WI38 (cell line): ENCODE results near the gene IFNL3.

ENCODE experiments used
- H3K4me3 ChIP-seq: 2 replicates; pipeline ENCODE4 v1.5.1; 2011; ENCODE audit warnings: low read depth, mild to moderate bottlenecking, control low read depth, low read length
- TF ChIP-seq, protein P1 (sequence below): IDR thresholded peaks from 2 replicates; pipeline ENCODE4 v1.5.1; 2012; ENCODE audit warnings: low read depth, mild to moderate bottlenecking, control low read depth, low read length

IFNL3 gene

DNA sequence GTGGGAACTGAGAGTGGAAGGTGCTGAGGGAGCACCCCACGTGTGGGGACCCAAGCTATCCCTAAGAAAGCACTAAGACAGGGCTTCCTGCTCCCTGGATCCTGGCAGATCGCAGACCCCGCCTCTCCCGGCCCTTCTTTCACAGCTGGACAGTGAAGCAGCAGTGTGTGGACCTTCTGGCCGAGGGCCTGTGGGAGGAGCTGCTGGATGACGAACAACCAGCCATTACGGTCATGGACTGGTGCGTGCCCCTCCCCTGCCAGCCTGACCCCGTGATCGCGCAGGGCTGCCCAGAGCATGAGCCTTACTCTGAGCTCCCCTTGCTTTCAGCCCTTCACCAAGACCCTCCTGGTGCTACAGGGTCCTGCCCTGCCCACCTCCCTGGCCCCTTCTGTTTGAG is 45.8 kb downstream of the IFNL3 start:
- TF ChIP-seq, protein P1, sequence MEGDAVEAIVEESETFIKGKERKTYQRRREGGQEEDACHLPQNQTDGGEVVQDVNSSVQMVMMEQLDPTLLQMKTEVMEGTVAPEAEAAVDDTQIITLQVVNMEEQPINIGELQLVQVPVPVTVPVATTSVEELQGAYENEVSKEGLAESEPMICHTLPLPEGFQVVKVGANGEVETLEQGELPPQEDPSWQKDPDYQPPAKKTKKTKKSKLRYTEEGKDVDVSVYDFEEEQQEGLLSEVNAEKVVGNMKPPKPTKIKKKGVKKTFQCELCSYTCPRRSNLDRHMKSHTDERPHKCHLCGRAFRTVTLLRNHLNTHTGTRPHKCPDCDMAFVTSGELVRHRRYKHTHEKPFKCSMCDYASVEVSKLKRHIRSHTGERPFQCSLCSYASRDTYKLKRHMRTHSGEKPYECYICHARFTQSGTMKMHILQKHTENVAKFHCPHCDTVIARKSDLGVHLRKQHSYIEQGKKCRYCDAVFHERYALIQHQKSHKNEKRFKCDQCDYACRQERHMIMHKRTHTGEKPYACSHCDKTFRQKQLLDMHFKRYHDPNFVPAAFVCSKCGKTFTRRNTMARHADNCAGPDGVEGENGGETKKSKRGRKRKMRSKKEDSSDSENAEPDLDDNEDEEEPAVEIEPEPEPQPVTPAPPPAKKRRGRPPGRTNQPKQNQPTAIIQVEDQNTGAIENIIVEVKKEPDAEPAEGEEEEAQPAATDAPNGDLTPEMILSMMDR: no peak
- no peak overlapping the region for H3K4me3 ChIP-seq

DNA sequence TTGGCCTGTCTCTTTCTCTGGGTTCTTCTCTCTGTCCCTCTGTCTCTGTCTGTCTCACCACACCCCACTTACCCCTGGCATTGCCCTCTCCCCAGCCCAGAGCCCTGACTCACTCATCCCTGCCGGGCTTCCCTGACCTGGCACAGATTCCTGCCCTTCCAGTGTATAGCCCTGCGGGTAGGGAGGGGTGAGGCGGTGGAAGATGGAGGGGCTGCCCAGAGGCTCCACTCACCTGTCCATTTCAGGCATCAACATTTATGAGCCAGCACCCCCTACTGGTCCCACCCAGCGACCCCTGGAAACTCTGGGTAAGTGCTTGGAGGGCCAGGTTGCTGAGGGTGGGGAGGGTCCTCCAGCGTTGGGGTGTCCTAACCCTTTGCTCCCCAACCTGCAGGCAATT is 47.0 kb downstream of the IFNL3 start:
- TF ChIP-seq, protein P1: no peak
- no peak overlapping the region for H3K4me3 ChIP-seq

DNA sequence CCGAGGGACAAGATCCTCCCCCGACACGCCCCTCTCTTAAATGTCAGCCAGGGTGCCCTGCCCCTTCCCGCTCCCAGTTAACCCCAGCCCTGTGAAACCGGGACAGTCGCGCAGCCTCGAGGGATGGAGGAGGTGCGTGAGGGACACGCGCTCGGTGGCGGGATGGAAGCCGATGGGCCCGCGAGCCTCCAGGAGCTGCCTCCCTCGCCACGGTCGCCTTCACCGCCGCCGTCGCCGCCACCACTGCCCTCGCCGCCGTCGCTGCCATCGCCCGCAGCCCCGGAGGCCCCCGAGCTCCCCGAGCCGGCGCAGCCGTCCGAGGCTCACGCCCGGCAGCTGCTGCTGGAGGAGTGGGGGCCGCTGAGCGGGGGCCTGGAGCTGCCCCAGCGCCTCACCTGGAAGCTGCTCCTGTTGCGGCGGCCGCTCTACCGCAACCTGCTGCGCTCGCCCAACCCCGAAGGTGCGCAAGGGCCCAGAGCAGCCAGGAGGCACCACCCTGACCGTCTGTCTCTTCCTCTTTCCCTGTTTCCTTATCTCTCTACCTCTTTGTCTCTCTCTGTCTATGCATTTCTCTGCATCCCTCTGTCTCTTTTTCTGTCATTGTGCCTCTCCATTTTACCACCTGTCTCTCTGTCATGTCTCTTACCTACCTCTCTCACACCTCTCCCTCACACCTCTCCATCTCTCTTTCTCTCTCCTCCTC is 47.8 kb downstream of the IFNL3 start, which contains the start of gene NCCRP1:
Gene NCCRP1, plus strand, starts transcription at position 105 of the 703 bp plus-strand sequence. Its CDS starts 19 bp downstream, at position 124.
- TF ChIP-seq, protein P1: no peak
- H3K4me3 ChIP-seq: no peak within 1 kb of the TSS

GRCh38 chr19:39196320-39196719 is 48.5 kb downstream of the IFNL3 start:
- H3K4me3 ChIP-seq: no peak overlapping the region
- TF ChIP-seq, protein P1: no peak

DNA sequence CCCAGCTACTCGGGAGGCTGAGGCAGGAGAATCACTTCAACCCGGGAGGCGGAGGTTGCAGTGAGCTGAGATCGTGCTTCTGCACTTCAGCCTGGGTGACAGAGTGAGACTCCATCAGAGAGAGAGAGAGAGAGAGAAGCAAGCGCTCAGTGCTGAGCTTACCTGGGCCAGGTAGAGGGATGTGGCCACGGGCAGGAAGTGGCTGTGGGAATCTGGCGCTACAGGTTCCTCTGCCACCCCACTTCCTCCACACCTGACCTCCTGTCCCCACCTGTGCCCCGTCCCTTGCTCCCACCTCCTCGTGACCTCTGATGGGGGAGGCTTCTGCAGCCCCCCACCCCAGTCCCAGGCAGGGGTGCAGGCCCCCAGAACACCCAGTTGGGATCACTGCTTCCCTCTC is 49.1 kb downstream of the IFNL3 start:
- H3K4me3 ChIP-seq: no peak overlapping the region
- TF ChIP-seq, protein P1: no peak

- H3K4me3 ChIP-seq: no peak overlapping the region
- TF ChIP-seq, protein P1: no peak
Measured at GRCh38 chr19:39194832-39195542, 49.8 kb downstream of the IFNL3 start.

DNA sequence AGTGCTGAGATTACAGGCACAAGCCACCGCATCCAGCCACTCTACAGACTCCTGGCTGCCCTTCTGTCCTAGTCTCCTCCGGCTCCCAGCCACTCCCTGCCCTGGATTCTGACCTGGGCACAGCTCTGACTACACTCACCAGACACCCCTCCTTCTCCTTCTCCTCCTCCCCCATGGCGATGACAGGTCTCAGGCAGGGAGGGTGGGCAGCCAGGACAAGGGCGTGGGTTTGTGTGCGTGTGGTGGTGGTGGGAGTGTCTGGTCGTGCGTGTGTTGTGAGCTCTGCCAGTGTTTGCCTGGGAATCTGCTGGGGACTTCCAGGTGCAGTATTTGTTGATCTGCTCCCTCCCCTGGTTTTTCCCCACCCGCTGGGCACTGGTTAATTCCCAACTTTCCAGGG is 51.0 kb downstream of the IFNL3 start:
- H3K4me3 ChIP-seq: no peak overlapping the region
- TF ChIP-seq, protein P1: no peak
